Inflammatory macrophage (primary cell): ENCODE measurements around the gene ASMTL.
A peak's percentile ranks its signal among the peaks of the same experiment; 100 is the strongest.
"Not testable (repeated sequence)": the region's sequence is repeated elsewhere in the genome, so short reads cannot be mapped to it uniquely, and the experiment has no call there.

Experiments
- DNase-seq, 2 donors: peaks; one replicate each; pipeline ENCODE4 v3.0.0-alpha.2; 2020 to 2022

ASMTL gene

GRCh38 chrX:1481636-1482529 lies 29.2 kb upstream of the ASMTL start:
- DNase-seq: peak; percentile 92 to 94

- DNase-seq: no peak
Measured at GRCh38 chrX:1480082-1480785, 27.5 kb upstream of the ASMTL start.

GRCh38 chrX:1477801-1478458 lies 25.2 kb upstream of the ASMTL start:
- DNase-seq: no peak

- DNase-seq: no peak
Measured at GRCh38 chrX:1477229-1477628, 24.5 kb upstream of the ASMTL start.

GRCh38 chrX:1476682-1477081 lies 24.0 kb upstream of the ASMTL start:
- DNase-seq: no peak

- no peak for DNase-seq
Measured at GRCh38 chrX:1475881-1476280, 23.2 kb upstream of the ASMTL start.

GRCh38 chrX:1475481-1475880 lies 22.8 kb upstream of the ASMTL start:
- DNase-seq: no peak

- not testable (repeated sequence) for DNase-seq
Measured at GRCh38 chrX:1474593-1474992, 21.9 kb upstream of the ASMTL start.

GRCh38 chrX:1472975-1473374 lies 20.3 kb upstream of the ASMTL start:
- DNase-seq: no peak

- no peak for DNase-seq
Measured at GRCh38 chrX:1468250-1468772, 15.6 kb upstream of the ASMTL start.

- DNase-seq: peak; percentile 45 to 46
Measured at GRCh38 chrX:1466971-1467561, 14.4 kb upstream of the ASMTL start.

- DNase-seq: no peak
Measured at GRCh38 chrX:1466232-1466661, 13.5 kb upstream of the ASMTL start.

- no peak for DNase-seq
Measured at GRCh38 chrX:1465286-1466231, 12.8 kb upstream of the ASMTL start.

GRCh38 chrX:1464971-1465285 lies 12.2 kb upstream of the ASMTL start:
- DNase-seq: no peak

GRCh38 chrX:1464041-1464970 lies 11.6 kb upstream of the ASMTL start:
- no peak for DNase-seq

GRCh38 chrX:1463581-1463980 lies 10.9 kb upstream of the ASMTL start:
- no peak for DNase-seq

GRCh38 chrX:1462596-1463251 lies 10.0 kb upstream of the ASMTL start:
- no peak for DNase-seq

- no peak for DNase-seq
Measured at GRCh38 chrX:1462110-1462509, 9.4 kb upstream of the ASMTL start.

GRCh38 chrX:1455948-1456280 lies 3.2 kb upstream of the ASMTL start:
- DNase-seq: no peak
